Measurements from ENCODE around the gene SPC24. TPM values are rescaled to one million over a fixed set of nuclear protein-coding genes. Genes with fewer than 3 reads are reported as not detected.

The SPC24 gene
- total RNA-seq, 1 experiment from 2014 or later = 33.9 TPM

GRCh38 chr19:11194656-11195558 is 39.3 kb upstream of the SPC24 start:
- H3K27ac ChIP-seq (ENCODE audit: low read depth, low read length) = no peak overlapping the region
- peaks cover 26 to 38% of the 10 kb centered on the region in 2 experiments for H3K4me1 ChIP-seq (ENCODE audit: control insufficient read depth in 1 of 2, insufficient read depth in 2 of 2, low read length in 2 of 2)
- ChIA-PET RAD21 (ENCODE audit: low non-redundant PET in 1 of 2, low total read pairs in 2 of 2, uncharacterized antibody in 2 of 2, unreplicated experiment in 2 of 2) (no interaction called here), CTCF (no interaction called here), POLR2A (no interaction called here)
- DNase-seq (ENCODE audit: low read depth, low spot score) (no peak), ATAC-seq (no peak)
- no peak overlapping the region for H3K4me3 ChIP-seq (replicated peaks in 1 of 2; ENCODE audit: low read depth in 1 of 2, low read length in 2 of 2)
- intact Hi-C loops (cut with micrococcal nuclease) = no loop called here
- peaks cover 0 to 8% of the 10 kb centered on the region in 2 experiments; a peak in 1 of 4 replicates for H3K36me3 ChIP-seq (ENCODE audit: control insufficient read depth in 1 of 2, insufficient read depth in 2 of 2, low read length in 2 of 2)
- H3K9me2 ChIP-seq (ENCODE audit: insufficient read depth) = no peaks in the 10 kb centered on the region
- BruUV-seq (replicated peaks) = no TSS peak
- no peak overlapping the region for H2AFZ ChIP-seq (ENCODE audit: low read depth, low read length, poor library complexity, severe bottlenecking)
- 0 out of 2 replicates have a peak, but pooled peaks cover 2% of the 10 kb centered on the region for H3K79me2 ChIP-seq (ENCODE audit: insufficient read depth, low read length)
- H3K9me3 ChIP-seq (ENCODE audit: control insufficient read depth in 1 of 2, insufficient read depth in 1 of 2, low read depth in 1 of 2, low read length in 2 of 2) = no peaks in the 10 kb centered on the region
- TF ChIP-seq SRF (IDR thresholded peaks at IDR 0.05; ENCODE audit: low read depth) (no peak), ELF1 (IDR thresholded peaks at IDR 0.05; ENCODE audit: borderline replicate concordance, low read depth) (no peak), ZNF274 (IDR thresholded peaks at IDR 0.05; ENCODE audit: low read depth, low read length) (no peak), YY1 (IDR thresholded peaks at IDR 0.05; ENCODE audit: extremely low read depth, insufficient replicate concordance, low read depth, low read length) (no peak), TCF7L2 (IDR thresholded peaks at IDR 0.05; ENCODE audit: borderline replicate concordance, extremely low read depth, insufficient read depth, insufficient read length) (no peak), SP1 (IDR thresholded peaks at IDR 0.05; ENCODE audit: low read depth) (no peak)
- H3K4me2 ChIP-seq (ENCODE audit: low read length) = no peak overlapping the region
- no peaks in the 10 kb centered on the region for H4K20me1 ChIP-seq (ENCODE audit: insufficient read depth)
- H3K9ac ChIP-seq (ENCODE audit: low read length) = no peak overlapping the region
- H3K27me3 ChIP-seq (ENCODE audit: insufficient read depth, low read length) = no peaks in the 10 kb centered on the region

- intact Hi-C loops (cut with micrococcal nuclease) = no loop called here
- H3K4me3 ChIP-seq (replicated peaks in 1 of 2; ENCODE audit: low read depth in 1 of 2, low read length in 2 of 2) = no peak overlapping the region
- no peaks in the 10 kb centered on the region for H3K27me3 ChIP-seq (ENCODE audit: insufficient read depth, low read length)
- peaks cover 29 to 38% of the 10 kb centered on the region in 2 experiments for H3K4me1 ChIP-seq (ENCODE audit: control insufficient read depth in 1 of 2, insufficient read depth in 2 of 2, low read length in 2 of 2)
- DNase-seq (ENCODE audit: low read depth, low spot score) (no peak), ATAC-seq (no peak)
- RAD21 ChIA-PET (ENCODE audit: low non-redundant PET in 1 of 2, low total read pairs in 2 of 2, uncharacterized antibody in 2 of 2, unreplicated experiment in 2 of 2) = no interaction called here
- H3K9me3 ChIP-seq (ENCODE audit: control insufficient read depth in 1 of 2, insufficient read depth in 1 of 2, low read depth in 1 of 2, low read length in 2 of 2) = no peaks in the 10 kb centered on the region
- no peak overlapping the region for H3K27ac ChIP-seq (ENCODE audit: low read depth, low read length)
- H2AFZ ChIP-seq (ENCODE audit: low read depth, low read length, poor library complexity, severe bottlenecking) = no peak overlapping the region
- peaks cover 0 to 8% of the 10 kb centered on the region in 2 experiments; a peak in 1 of 4 replicates for H3K36me3 ChIP-seq (ENCODE audit: control insufficient read depth in 1 of 2, insufficient read depth in 2 of 2, low read length in 2 of 2)
- no peak overlapping the region for H3K4me2 ChIP-seq (ENCODE audit: low read length)
- H3K9me2 ChIP-seq (ENCODE audit: insufficient read depth) = no peaks in the 10 kb centered on the region
- H4K20me1 ChIP-seq (ENCODE audit: insufficient read depth) = no peaks in the 10 kb centered on the region
- BruUV-seq (replicated peaks) = no TSS peak
- CTCF ChIA-PET = no interaction called here
- POLR2A ChIA-PET = no interaction called here
- H3K9ac ChIP-seq (ENCODE audit: low read length) = no peak overlapping the region
- 0 out of 2 replicates have a peak, but pooled peaks cover 2% of the 10 kb centered on the region for H3K79me2 ChIP-seq (ENCODE audit: insufficient read depth, low read length)
- TF ChIP-seq MAX (IDR thresholded peaks at IDR 0.05) = no peak
- TF ChIP-seq EGR1 (IDR thresholded peaks at IDR 0.05; ENCODE audit: low read depth) = no peak
- no peak for TF ChIP-seq ZNF274 (IDR thresholded peaks at IDR 0.05; ENCODE audit: low read depth, low read length)
- TF ChIP-seq TCF7L2 (IDR thresholded peaks at IDR 0.05; ENCODE audit: borderline replicate concordance, extremely low read depth, insufficient read depth, insufficient read length) = no peak
- no peak for TF ChIP-seq REST (IDR thresholded peaks at IDR 0.05; ENCODE audit: low read depth)
- no peak for TF ChIP-seq RAD21 (IDR thresholded peaks at IDR 0.05; ENCODE audit: low read depth)
- TF ChIP-seq ZBTB33 (IDR thresholded peaks at IDR 0.05; ENCODE audit: extremely low read depth, insufficient replicate concordance, low read length) = no peak
- no peak for TF ChIP-seq SP1 (IDR thresholded peaks at IDR 0.05; ENCODE audit: low read depth)
- TF ChIP-seq POLR2AphosphoS5 (IDR thresholded peaks at IDR 0.05; ENCODE audit: low read depth, low read length) = no peak
Observed at GRCh38 chr19:11194173-11194572, 38.6 kb upstream of the SPC24 start.

Data from HCT116 (cell line).